Activated gamma-delta T cell (primary cell): ENCODE results near the gene CXXC5.

Source experiments
- DNase-seq: peaks from one replicate; lab custom pipeline; 2025; lab: John Stamatoyannopoulos, UW

Gene CXXC5

GRCh38 chr5:139651853-139652787 lies 4.0 kb downstream of the CXXC5 start:
- DNase-seq, result peak; percentile 49

- no peak for DNase-seq
Observed at GRCh38 chr5:139652788-139653241, 4.7 kb downstream of the CXXC5 start.

GRCh38 chr5:139653616-139654015 lies 5.5 kb downstream of the CXXC5 start:
- DNase-seq, result no peak

- no peak for DNase-seq
Observed at GRCh38 chr5:139654464-139654863, 6.3 kb downstream of the CXXC5 start.

- DNase-seq, result no peak
Observed at GRCh38 chr5:139654871-139655491, 6.8 kb downstream of the CXXC5 start.

- DNase-seq, result no peak
Observed at GRCh38 chr5:139655727-139656271, 7.7 kb downstream of the CXXC5 start.

- no peak for DNase-seq
Observed at GRCh38 chr5:139657363-139658321, 9.5 kb downstream of the CXXC5 start.

GRCh38 chr5:139658501-139658927 lies 10.4 kb downstream of the CXXC5 start:
- no peak for DNase-seq

GRCh38 chr5:139658928-139659667 lies 10.9 kb downstream of the CXXC5 start:
- DNase-seq, result no peak

- no peak for DNase-seq
Observed at GRCh38 chr5:139659695-139660101, 11.5 kb downstream of the CXXC5 start.

- DNase-seq, result no peak
Observed at GRCh38 chr5:139660105-139660922, 12.2 kb downstream of the CXXC5 start.

GRCh38 chr5:139660923-139661814 lies 13.0 kb downstream of the CXXC5 start:
- DNase-seq, result peak; percentile 19

- no peak for DNase-seq
Observed at GRCh38 chr5:139662617-139663016, 14.5 kb downstream of the CXXC5 start.

GRCh38 chr5:139663207-139664085 lies 15.3 kb downstream of the CXXC5 start:
- no peak for DNase-seq

GRCh38 chr5:139664086-139664693 lies 16.0 kb downstream of the CXXC5 start:
- DNase-seq, result no peak

GRCh38 chr5:139664727-139665351 lies 16.7 kb downstream of the CXXC5 start:
- no peak for DNase-seq

GRCh38 chr5:139665626-139666025 lies 17.5 kb downstream of the CXXC5 start:
- DNase-seq, result no peak
